ENCODE results near the gene SLC22A3.

DNA sequence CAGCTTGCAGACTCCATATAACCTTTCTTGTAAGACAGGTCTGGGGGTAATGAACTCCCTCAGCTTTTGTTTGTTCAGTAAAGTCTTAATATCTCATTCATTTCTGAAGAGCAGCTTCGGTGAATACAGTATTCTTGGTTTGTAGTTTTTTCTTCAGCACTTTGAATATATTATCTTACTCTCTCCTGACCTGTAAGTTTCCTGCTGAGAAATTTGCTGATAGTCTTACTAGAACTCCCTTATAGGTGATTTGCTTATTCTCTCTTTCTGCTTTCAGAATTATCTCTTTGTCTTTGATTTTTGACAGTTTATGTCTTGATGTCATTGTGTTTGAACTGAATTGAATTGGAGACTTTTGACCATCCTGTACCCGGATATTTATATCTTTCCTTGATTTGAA lies 35.3 kb upstream of the SLC22A3 start:
- no peak for TF ChIP-seq TARDBP (CRISPR knock-in tag; IDR thresholded peaks at IDR 0.05)
- TF ChIP-seq PRPF4 (IDR thresholded peaks at IDR 0.05; ENCODE audit: low read depth, low read length, poor library complexity, severe bottlenecking): no peak
- TF ChIP-seq CTCF (CRISPR knock-in tag; IDR thresholded peaks at IDR 0.05): no peak
- TF ChIP-seq HIVEP1 (CRISPR knock-in tag; IDR thresholded peaks at IDR 0.05): no peak
- TF ChIP-seq ZNF549 (CRISPR knock-in tag; IDR thresholded peaks at IDR 0.05): no peak

Measured in HepG2 (cell line).